Smooth muscle cell (in vitro differentiated cells): ENCODE results near the gene WNT7B. TPM values are rescaled to one million over a fixed set of nuclear protein-coding genes. Genes with fewer than 3 reads are reported as not detected.

Experiments
- DNase-seq: peaks from one replicate; lab custom pipeline; 2025; ENCODE audit not compliant: unreplicated experiment; lab: John Stamatoyannopoulos, UW
- H2AFZ ChIP-seq: fragments of 200-600 bp; sonication (generic); 2 replicates; pipeline ENCODE4 v1.6.0; 2016; ENCODE audit warnings: antibody characterized with exemption, low read depth, mild to moderate bottlenecking
- H3F3A ChIP-seq: fragments of 200-600 bp; sonication (generic); 2 replicates; pipeline ENCODE4 v1.6.0; 2017; ENCODE audit warnings: antibody characterized with exemption, low read depth
- H3K27ac ChIP-seq: fragments of 200-600 bp; sonication (generic); 2 replicates; pipeline ENCODE4 v1.5.1; 2016; ENCODE audit warnings: low read depth, mild to moderate bottlenecking
- H3K27me3 ChIP-seq: fragments of 200-600 bp; sonication (generic); 2 replicates; pipeline ENCODE4 v1.6.1; 2016; ENCODE audit warnings: low read depth, mild to moderate bottlenecking
- H3K36me3 ChIP-seq: fragments of 200-600 bp; sonication (generic); 2 replicates; pipeline ENCODE4 v1.5.1; 2016; ENCODE audit warnings: low read depth
- H3K4me1 ChIP-seq: fragments of 200-600 bp; sonication (generic); 2 replicates; pipeline ENCODE4 v1.5.1; 2016; ENCODE audit warnings: low read depth
- H3K4me2 ChIP-seq: fragments of 200-600 bp; sonication (generic); 2 replicates; pipeline ENCODE4 v1.6.0; 2016; ENCODE audit warnings: mild to moderate bottlenecking
- H3K4me3 ChIP-seq: fragments of 200-600 bp; sonication (generic); 2 replicates; pipeline ENCODE4 v1.5.1; 2016; ENCODE audit warnings: mild to moderate bottlenecking
- H3K79me2 ChIP-seq: fragments of 200-600 bp; sonication (generic); 2 replicates; pipeline ENCODE4 v1.6.0; 2016; ENCODE audit warnings: low read depth, mild to moderate bottlenecking
- H3K9ac ChIP-seq: fragments of 200-600 bp; sonication (generic); 2 replicates; pipeline ENCODE4 v1.6.0; 2016; ENCODE audit warnings: low read depth
- H3K9me3 ChIP-seq: fragments of 200-600 bp; sonication (generic); replicated peaks from 2 replicates; pipeline ENCODE4 v1.5.1; 2016; ENCODE audit warnings: low read depth
- H4K20me1 ChIP-seq: fragments of 200-600 bp; sonication (generic); 2 replicates; pipeline ENCODE4 v1.6.0; 2016; ENCODE audit warnings: low read depth
- CTCF ChIP-seq: fragments of 200-600 bp; sonication (generic); IDR thresholded peaks from 2 replicates; pipeline ENCODE4 v1.5.1; 2017; ENCODE audit warnings: borderline replicate concordance, mild to moderate bottlenecking, antibody characterized with exemption; ENCODE audit not compliant: insufficient read depth, poor library complexity, severe bottlenecking
- WGBS: methylation state at CpG from one replicate; pipeline ENCODE4 v1.1.7; 2016; ENCODE audit warnings: low lambda C conversion rate; 5-methylcytosine and 5-hydroxymethylcytosine counted together
- polyA plus RNA-seq: library from polyadenylated mRNA; unstranded; fragments of >200 nt; fragmentation: Nextera tagmentation; extraction: Ambion mirVana; gene quantifications from 2 replicates; pipeline ENCODE4 v1.2.1, GENCODE V29; 2016
- total RNA-seq: library from RNA; depleted of rRNA; stranded (reverse); fragments of >200 nt; gene quantifications from 2 replicates; pipeline ENCODE4 v1.2.3, GENCODE V29; 2014

The WNT7B gene
- total and polyA plus RNA-seq, 2 experiments from 2014 or later: 0.69 to 1.6 TPM

GRCh38 chr22:45998638-45999378 lies 21.8 kb upstream of the WNT7B start:
- H3K36me3 ChIP-seq: no peaks in the 10 kb centered on the region
- H3K79me2 ChIP-seq: no peaks in the 10 kb centered on the region
- no peak for TF ChIP-seq CTCF
- H3K4me1 ChIP-seq: no peaks in the 10 kb centered on the region
- H3K9me3 ChIP-seq: no peaks in the 10 kb centered on the region
- H3K9ac ChIP-seq: no peak overlapping the region
- no peak overlapping the region for H2AFZ ChIP-seq
- no peaks in the 10 kb centered on the region for H4K20me1 ChIP-seq
- no peak overlapping the region for H3K4me2 ChIP-seq
- H3K4me3 ChIP-seq: no peak overlapping the region
- no peak overlapping the region for H3K27ac ChIP-seq
- no peaks in the 10 kb centered on the region for H3F3A ChIP-seq
- no peak for DNase-seq
- H3K27me3 ChIP-seq: no peaks in the 10 kb centered on the region
- WGBS: 91% methylated on average over 13 of the region's 13 CpGs

GRCh38 chr22:45997777-45998637 lies 21.0 kb upstream of the WNT7B start:
- Histone ChIP-seq H3K4me2 (peak overlapping the region; percentile 26), H3K9ac (no peak overlapping the region), H3K4me3 (no peak overlapping the region), H3K79me2 (no peaks in the 10 kb centered on the region), H3K27ac (no peak overlapping the region), H3K36me3 (no peaks in the 10 kb centered on the region), H2AFZ (peak overlapping the region; percentile 43), H3F3A (no peaks in the 10 kb centered on the region), H4K20me1 (no peaks in the 10 kb centered on the region), H3K9me3 (no peaks in the 10 kb centered on the region), H3K27me3 (no peaks in the 10 kb centered on the region), H3K4me1 (no peaks in the 10 kb centered on the region)
- no peak for DNase-seq
- WGBS: 76% methylated on average over 14 of the region's 17 CpGs
- no peak for TF ChIP-seq CTCF

- WGBS: 49% methylated on average over 12 of the region's 16 CpGs
These were observed 20.3 kb upstream of the WNT7B start for GRCh38 chr22:45997077-45997776.

More at GRCh38 chr22:45997077-45997776, 20.3 kb upstream of the WNT7B start:
- no peak overlapping the region for H3K4me3 ChIP-seq
- no peaks in the 10 kb centered on the region for H3K27me3 ChIP-seq
- H3K36me3 ChIP-seq: no peaks in the 10 kb centered on the region
- no peaks in the 10 kb centered on the region for H4K20me1 ChIP-seq
- H3F3A ChIP-seq: no peaks in the 10 kb centered on the region
- no peaks in the 10 kb centered on the region for H3K79me2 ChIP-seq
- peak overlapping the region; percentile 26 for H3K4me2 ChIP-seq
- peak overlapping the region; percentile 43 for H2AFZ ChIP-seq
- no peaks in the 10 kb centered on the region for H3K4me1 ChIP-seq
- H3K9me3 ChIP-seq: no peaks in the 10 kb centered on the region
- DNase-seq: no peak
- no peak for TF ChIP-seq CTCF
- no peak overlapping the region for H3K9ac ChIP-seq
- no peak overlapping the region for H3K27ac ChIP-seq
